ENCODE data around the gene STRBP.

STRBP gene

GRCh38 chr9:123169926-123170325 is 98.5 kb downstream of the STRBP start:
- Mint-ChIP-seq H3K27ac (no peak overlapping the region), H3K27me3 (no peaks in the 10 kb centered on the region), H3K36me3 (ENCODE audit: low read depth) (peaks cover 17% of the 10 kb centered on the region), H3K4me3 (no peak overlapping the region), H3K4me1 (peaks cover 7% of the 10 kb centered on the region), H3K9me3 (no peaks in the 10 kb centered on the region)
- ATAC-seq: no peak
- DNase-seq: no peak

- H3K27ac Mint-ChIP-seq: no peak overlapping the region
- no peaks in the 10 kb centered on the region for H3K27me3 Mint-ChIP-seq
- peaks cover 3% of the 10 kb centered on the region for H3K4me1 Mint-ChIP-seq
- no peak overlapping the region for H3K4me3 Mint-ChIP-seq
- DNase-seq: no peak
- H3K9me3 Mint-ChIP-seq: no peaks in the 10 kb centered on the region
- H3K36me3 Mint-ChIP-seq (ENCODE audit: low read depth): peaks cover 15% of the 10 kb centered on the region
- no peak for ATAC-seq
These were observed 99.8 kb downstream of the STRBP start for GRCh38 chr9:123168586-123168985.

GRCh38 chr9:123167474-123167873 is 100.9 kb downstream of the STRBP start:
- Mint-ChIP-seq H3K4me3 (no peak overlapping the region), H3K27me3 (no peaks in the 10 kb centered on the region), H3K36me3 (ENCODE audit: low read depth) (peaks cover 16% of the 10 kb centered on the region), H3K27ac (no peak overlapping the region), H3K9me3 (no peaks in the 10 kb centered on the region), H3K4me1 (peaks cover 3% of the 10 kb centered on the region)
- ATAC-seq: no peak
- no peak for DNase-seq

DNA sequence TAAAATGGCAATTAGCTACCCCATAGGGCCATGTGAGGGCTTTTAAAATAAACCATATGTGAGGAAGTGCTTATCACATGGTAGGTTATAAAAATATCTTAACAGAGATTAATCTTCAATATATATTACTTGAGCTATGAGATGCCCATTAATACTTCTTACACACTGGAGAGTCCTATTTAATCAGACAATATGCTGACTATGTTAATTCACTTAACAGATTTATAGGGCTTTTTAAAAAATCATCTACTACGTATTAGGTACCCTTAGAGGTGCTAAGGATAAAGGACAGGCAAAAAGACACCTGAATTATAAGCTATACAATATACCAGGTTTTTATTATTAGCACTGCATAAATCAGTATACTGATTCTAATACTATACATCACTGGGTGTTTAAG is 102.6 kb downstream of the STRBP start:
- DNase-seq: no peak
- H3K36me3 Mint-ChIP-seq (ENCODE audit: low read depth): peaks cover 10% of the 10 kb centered on the region
- no peak overlapping the region for H3K4me3 Mint-ChIP-seq
- no peaks in the 10 kb centered on the region for H3K9me3 Mint-ChIP-seq
- no peak overlapping the region for H3K27ac Mint-ChIP-seq
- peaks cover 3% of the 10 kb centered on the region for H3K4me1 Mint-ChIP-seq
- ATAC-seq: no peak
- no peaks in the 10 kb centered on the region for H3K27me3 Mint-ChIP-seq

DNA sequence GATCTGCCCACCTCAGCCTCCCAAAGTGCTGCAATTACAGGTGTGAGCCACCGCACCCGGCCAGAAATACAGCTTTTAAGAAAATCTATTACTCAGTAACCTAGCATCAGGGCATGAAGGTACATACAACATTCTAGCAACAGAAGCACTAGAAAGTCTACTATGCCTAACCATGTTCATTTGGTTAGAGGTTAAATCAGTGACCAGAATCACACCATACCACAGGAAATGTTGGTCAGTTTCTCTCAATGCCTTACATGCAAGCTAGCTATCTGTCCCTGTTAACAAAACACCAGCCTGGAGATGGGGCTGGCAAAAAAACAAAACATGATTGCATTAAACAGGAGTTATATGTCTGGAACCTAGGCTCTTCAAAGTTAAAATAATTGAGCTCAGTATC is 104.1 kb downstream of the STRBP start:
- ATAC-seq (no peak), DNase-seq (no peak)
- Mint-ChIP-seq H3K4me3 (no peak overlapping the region), H3K9me3 (no peaks in the 10 kb centered on the region), H3K27me3 (no peaks in the 10 kb centered on the region), H3K36me3 (ENCODE audit: low read depth) (peaks cover 7% of the 10 kb centered on the region), H3K4me1 (peaks cover 3% of the 10 kb centered on the region), H3K27ac (no peak overlapping the region)

GRCh38 chr9:123162791-123163345 is 105.5 kb downstream of the STRBP start:
- H3K27ac Mint-ChIP-seq: no peak overlapping the region
- H3K27me3 Mint-ChIP-seq: no peaks in the 10 kb centered on the region
- H3K4me3 Mint-ChIP-seq: no peak overlapping the region
- no peaks in the 10 kb centered on the region for H3K9me3 Mint-ChIP-seq
- no peak for ATAC-seq
- no peaks in the 10 kb centered on the region for H3K4me1 Mint-ChIP-seq
- H3K36me3 Mint-ChIP-seq (ENCODE audit: low read depth): peaks cover 7% of the 10 kb centered on the region
- no peak for DNase-seq

- Mint-ChIP-seq H3K4me3 (no peak overlapping the region), H3K27ac (no peak overlapping the region), H3K9me3 (no peaks in the 10 kb centered on the region), H3K27me3 (no peaks in the 10 kb centered on the region), H3K4me1 (no peaks in the 10 kb centered on the region), H3K36me3 (ENCODE audit: low read depth) (peaks cover 10% of the 10 kb centered on the region)
- ATAC-seq: no peak
- DNase-seq: no peak
These were observed 106.0 kb downstream of the STRBP start for GRCh38 chr9:123162360-123162759.

DNA sequence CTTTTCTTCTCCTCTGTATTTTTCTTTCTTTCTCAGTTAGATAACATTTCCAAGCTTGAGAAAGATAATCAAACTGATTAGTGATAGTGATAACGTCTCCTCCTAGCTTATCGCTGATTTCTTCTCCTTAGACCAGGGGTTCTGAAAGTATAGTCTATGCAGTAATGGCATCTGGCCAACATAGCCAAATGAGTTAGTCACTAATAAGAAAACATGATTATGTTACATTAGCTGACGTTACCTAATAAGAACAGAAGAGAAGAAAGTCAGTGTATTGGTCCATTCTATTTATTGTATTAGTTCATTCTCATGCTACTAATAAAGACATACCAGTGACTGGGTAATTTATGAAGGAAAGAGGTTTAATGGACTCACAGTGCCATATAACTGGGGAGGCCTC is 111.2 kb downstream of the STRBP start:
- Mint-ChIP-seq H3K27ac (no peak overlapping the region), H3K36me3 (ENCODE audit: low read depth) (peaks cover 6% of the 10 kb centered on the region), H3K27me3 (no peaks in the 10 kb centered on the region), H3K4me3 (no peak overlapping the region), H3K4me1 (no peaks in the 10 kb centered on the region), H3K9me3 (no peaks in the 10 kb centered on the region)
- ATAC-seq (no peak), DNase-seq (no peak)

GRCh38 chr9:123150708-123151503 is 117.5 kb downstream of the STRBP start:
- no peaks in the 10 kb centered on the region for H3K27me3 Mint-ChIP-seq
- no peak for DNase-seq
- no peak overlapping the region for H3K4me3 Mint-ChIP-seq
- no peaks in the 10 kb centered on the region for H3K4me1 Mint-ChIP-seq
- H3K36me3 Mint-ChIP-seq (ENCODE audit: low read depth): peaks cover 17% of the 10 kb centered on the region
- ATAC-seq: no peak
- H3K9me3 Mint-ChIP-seq: no peaks in the 10 kb centered on the region
- no peak overlapping the region for H3K27ac Mint-ChIP-seq

- ATAC-seq (no peak), DNase-seq (no peak)
- no peak overlapping the region for H3K4me3 Mint-ChIP-seq
- no peaks in the 10 kb centered on the region for H3K4me1 Mint-ChIP-seq
- H3K27ac Mint-ChIP-seq: no peak overlapping the region
- no peaks in the 10 kb centered on the region for H3K27me3 Mint-ChIP-seq
- peaks cover 21% of the 10 kb centered on the region for H3K36me3 Mint-ChIP-seq (ENCODE audit: low read depth)
- H3K9me3 Mint-ChIP-seq: no peaks in the 10 kb centered on the region
These were observed 119.3 kb downstream of the STRBP start for GRCh38 chr9:123149067-123149466.

DNA sequence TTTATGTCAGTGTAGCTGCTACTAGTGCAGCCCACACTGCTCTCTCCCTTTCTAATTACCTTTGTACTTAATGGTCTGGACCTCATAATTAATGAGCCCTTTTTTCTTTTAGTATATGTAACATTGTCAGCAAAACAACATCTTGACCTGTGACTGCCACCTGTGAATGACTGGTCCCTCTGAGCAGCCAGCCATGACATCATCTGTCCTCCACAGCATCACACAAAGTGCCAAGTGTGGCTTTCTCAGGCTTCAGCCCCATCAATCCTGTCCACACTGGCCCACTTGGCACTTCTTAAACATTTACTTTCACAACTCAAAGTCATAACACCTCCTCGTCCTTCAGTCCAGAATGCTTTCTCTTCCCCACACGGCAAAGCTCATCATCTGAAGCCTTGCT is 130.2 kb downstream of the STRBP start:
- Mint-ChIP-seq H3K4me1 (no peaks in the 10 kb centered on the region), H3K4me3 (no peak overlapping the region), H3K9me3 (no peaks in the 10 kb centered on the region), H3K27me3 (no peaks in the 10 kb centered on the region), H3K27ac (no peak overlapping the region), H3K36me3 (ENCODE audit: low read depth) (peaks cover 14% of the 10 kb centered on the region)
- ATAC-seq (no peak), DNase-seq (no peak)

DNA sequence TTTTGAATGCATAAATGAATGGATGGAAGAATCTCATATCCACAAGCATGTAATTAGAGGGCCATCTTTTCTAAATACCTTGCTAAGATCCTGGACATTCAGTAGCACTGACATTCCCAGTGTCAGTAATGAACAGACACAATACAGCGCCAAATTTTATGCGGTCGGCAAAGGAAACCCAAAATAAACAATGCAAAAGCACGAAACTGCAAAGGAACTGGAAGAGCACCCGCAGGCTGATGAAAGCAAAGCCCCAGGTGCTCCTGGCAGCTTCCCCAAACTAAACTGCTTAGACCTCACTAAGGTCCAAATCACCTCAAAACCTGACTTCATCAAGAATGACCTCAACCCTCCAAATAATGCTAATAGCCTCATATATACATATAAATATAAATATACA is 133.0 kb downstream of the STRBP start:
- DNase-seq: no peak
- H3K4me1 Mint-ChIP-seq: no peaks in the 10 kb centered on the region
- no peak overlapping the region for H3K27ac Mint-ChIP-seq
- peaks cover 11% of the 10 kb centered on the region for H3K36me3 Mint-ChIP-seq (ENCODE audit: low read depth)
- no peak overlapping the region for H3K4me3 Mint-ChIP-seq
- H3K27me3 Mint-ChIP-seq: no peaks in the 10 kb centered on the region
- no peak for ATAC-seq
- no peaks in the 10 kb centered on the region for H3K9me3 Mint-ChIP-seq

- H3K36me3 Mint-ChIP-seq (ENCODE audit: low read depth): peaks cover 13% of the 10 kb centered on the region
- H3K9me3 Mint-ChIP-seq: no peaks in the 10 kb centered on the region
- H3K27me3 Mint-ChIP-seq: no peaks in the 10 kb centered on the region
- ATAC-seq (no peak), DNase-seq (no peak)
- H3K4me3 Mint-ChIP-seq: no peak overlapping the region
- no peak overlapping the region for H3K27ac Mint-ChIP-seq
- H3K4me1 Mint-ChIP-seq: no peaks in the 10 kb centered on the region
These were observed 135.7 kb downstream of the STRBP start for GRCh38 chr9:123132696-123133095.

DNA sequence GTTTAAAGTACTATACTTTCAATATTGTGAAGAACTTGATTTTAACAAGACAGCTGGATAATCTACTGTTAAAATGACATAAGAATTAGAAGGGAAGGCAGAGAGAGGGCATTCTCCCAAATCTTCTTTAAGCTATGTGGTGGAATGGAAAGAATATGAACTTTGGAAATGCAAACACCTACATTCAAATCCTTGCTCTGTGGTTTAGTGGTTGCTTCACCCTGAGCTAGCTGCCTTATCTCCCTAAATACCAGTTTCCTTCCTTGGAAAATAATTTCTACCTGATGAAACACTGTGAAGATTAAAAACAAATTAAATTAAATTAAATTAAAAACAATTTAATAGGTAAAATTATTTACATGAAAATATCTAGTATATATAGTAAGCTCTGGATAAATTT is 136.4 kb downstream of the STRBP start:
- H3K36me3 Mint-ChIP-seq (ENCODE audit: low read depth): peaks cover 11% of the 10 kb centered on the region
- H3K4me3 Mint-ChIP-seq: no peak overlapping the region

DNA sequence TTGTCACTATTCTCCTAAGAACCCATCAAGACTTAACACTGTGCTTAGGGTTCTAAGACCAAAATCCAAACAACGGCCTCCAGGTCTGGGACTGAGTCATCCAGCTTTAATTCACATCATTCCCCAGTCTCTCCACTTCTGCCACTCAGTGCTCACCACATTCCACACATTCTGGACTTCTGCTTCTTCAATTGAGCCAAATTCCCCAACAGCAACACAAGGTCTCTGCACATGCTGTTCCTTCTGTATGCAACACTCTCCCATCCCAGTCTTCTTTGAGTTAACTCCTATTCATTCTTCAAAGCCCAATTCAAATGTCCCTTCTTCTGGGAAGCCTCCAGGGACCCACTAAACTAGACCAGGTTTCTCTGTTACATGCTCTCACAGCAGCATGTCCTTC is 137.1 kb downstream of the STRBP start:
- Mint-ChIP-seq H3K36me3 (ENCODE audit: low read depth) (peaks cover 10% of the 10 kb centered on the region), H3K9me3 (no peaks in the 10 kb centered on the region), H3K4me1 (no peaks in the 10 kb centered on the region), H3K4me3 (no peak overlapping the region), H3K27me3 (no peaks in the 10 kb centered on the region), H3K27ac (no peak overlapping the region)
- no peak for ATAC-seq
- DNase-seq: no peak

More for the DNA sequence above, 136.4 kb downstream of the STRBP start:
- H3K27me3 Mint-ChIP-seq: no peaks in the 10 kb centered on the region
- no peak for ATAC-seq
- no peaks in the 10 kb centered on the region for H3K9me3 Mint-ChIP-seq
- no peak overlapping the region for H3K27ac Mint-ChIP-seq
- no peak for DNase-seq
- no peaks in the 10 kb centered on the region for H3K4me1 Mint-ChIP-seq
